HG02678 (cell line): ENCODE results near the gene FN3K.

Source experiments
- ATAC-seq: cut with Tn5 transposase; IDR thresholded peaks from one replicate; pipeline ENCODE4 v1.9.1; 2021; ENCODE audit warnings: mild to moderate bottlenecking, moderate library complexity; ENCODE audit not compliant: unreplicated experiment

FN3K gene

GRCh38 chr17:82734987-82735866 is at the start of gene FN3K:
Gene FN3K, plus strand, starts transcription at chr17:82735615. Its CDS starts 22 bp downstream, at chr17:82735637.
- ATAC-seq = no peak

GRCh38 chr17:82686366-82687324 is 48.8 kb upstream of the FN3K start:
- no peak for ATAC-seq

GRCh38 chr17:82687375-82687861 is 48.0 kb upstream of the FN3K start:
- no peak for ATAC-seq

GRCh38 chr17:82687871-82688270 is 47.5 kb upstream of the FN3K start:
- no peak for ATAC-seq

- ATAC-seq = no peak
Measured at GRCh38 chr17:82689077-82689476, 46.3 kb upstream of the FN3K start.

- ATAC-seq = no peak
Measured at GRCh38 chr17:82690786-82691489, 44.5 kb upstream of the FN3K start.

- no peak for ATAC-seq
Measured at GRCh38 chr17:82691714-82692113, 43.7 kb upstream of the FN3K start.

GRCh38 chr17:82692268-82692667 is 43.1 kb upstream of the FN3K start:
- ATAC-seq = no peak

GRCh38 chr17:82693168-82693867 is 42.1 kb upstream of the FN3K start:
- ATAC-seq = no peak

GRCh38 chr17:82694647-82695046 is 40.8 kb upstream of the FN3K start:
- no peak for ATAC-seq

GRCh38 chr17:82696259-82696658 is 39.2 kb upstream of the FN3K start:
- ATAC-seq = no peak

GRCh38 chr17:82696916-82697807 is 38.3 kb upstream of the FN3K start:
- no peak for ATAC-seq

GRCh38 chr17:82697808-82698064 is 37.7 kb upstream of the FN3K start:
- ATAC-seq = no peak

GRCh38 chr17:82698065-82698973 is 37.1 kb upstream of the FN3K start, which contains the start of gene RAB40B:
Gene RAB40B, minus strand, starts transcription at chr17:82698698. Its CDS starts 102 bp downstream, at chr17:82698596.
- peak; percentile 96 for ATAC-seq

GRCh38 chr17:82698974-82699442 is 36.4 kb upstream of the FN3K start:
- peak; percentile 16 for ATAC-seq

- ATAC-seq = no peak
Measured at GRCh38 chr17:82699551-82699950, 35.9 kb upstream of the FN3K start.

GRCh38 chr17:82702231-82702927 is 33.0 kb upstream of the FN3K start:
- no peak for ATAC-seq
